ENCODE results near the gene DYSF.

GRCh38 chr2:71494523-71495155 is 41.3 kb downstream of the DYSF start:
- no peak for TF ChIP-seq CTCF (conservative IDR thresholded peaks at IDR 0.05; ENCODE audit: low read depth, low read length)
- no peak for TF ChIP-seq EZH2 (IDR thresholded peaks at IDR 0.05; ENCODE audit: borderline replicate concordance, low read depth, low read length, poor library complexity, severe bottlenecking)
